Right ventricle myocardium superior (tissue), 1 donor: Measurements from ENCODE around the gene GAK. TPM values are rescaled to one million over a fixed set of nuclear protein-coding genes. Genes with fewer than 3 reads are reported as not detected.
A peak's percentile ranks its signal among the peaks of the same experiment; 100 is the strongest.
"Not testable (repeated sequence)": the region's sequence is repeated elsewhere in the genome, so short reads cannot be mapped to it uniquely, and the experiment has no call there.

Experiments used
- ATAC-seq: fragments of 200-7000 bp; cut with Tn5 transposase; one replicate; pipeline ENCODE4 v1.9.1; 2020; ENCODE audit warnings: mild to moderate bottlenecking; ENCODE audit not compliant: poor library complexity
- DNase-seq: peaks from one replicate; pipeline ENCODE4 v3.0.0-alpha.2; 2020
- intact Hi-C: fragments of 100-400 bp; cut with DNase I; formaldehyde crosslinking; loops from one replicate; pipeline ENCODE4 v1.11.2; 2022
- total RNA-seq: library from RNA; stranded (reverse); fragmentation: NEBNext Ultra II Directional; extraction: Animal tissue kit (Norgen Biotek cat#: 25700); gene quantifications from one replicate; pipeline ENCODE4 v1.2.1, GENCODE V29; 2021
- donor health status: DM: no; HTN: yes; CAD: no; lungs with severe emphysema.

The GAK gene
- total RNA-seq, 1 donor from 2014 or later: 27.9 TPM

DNA sequence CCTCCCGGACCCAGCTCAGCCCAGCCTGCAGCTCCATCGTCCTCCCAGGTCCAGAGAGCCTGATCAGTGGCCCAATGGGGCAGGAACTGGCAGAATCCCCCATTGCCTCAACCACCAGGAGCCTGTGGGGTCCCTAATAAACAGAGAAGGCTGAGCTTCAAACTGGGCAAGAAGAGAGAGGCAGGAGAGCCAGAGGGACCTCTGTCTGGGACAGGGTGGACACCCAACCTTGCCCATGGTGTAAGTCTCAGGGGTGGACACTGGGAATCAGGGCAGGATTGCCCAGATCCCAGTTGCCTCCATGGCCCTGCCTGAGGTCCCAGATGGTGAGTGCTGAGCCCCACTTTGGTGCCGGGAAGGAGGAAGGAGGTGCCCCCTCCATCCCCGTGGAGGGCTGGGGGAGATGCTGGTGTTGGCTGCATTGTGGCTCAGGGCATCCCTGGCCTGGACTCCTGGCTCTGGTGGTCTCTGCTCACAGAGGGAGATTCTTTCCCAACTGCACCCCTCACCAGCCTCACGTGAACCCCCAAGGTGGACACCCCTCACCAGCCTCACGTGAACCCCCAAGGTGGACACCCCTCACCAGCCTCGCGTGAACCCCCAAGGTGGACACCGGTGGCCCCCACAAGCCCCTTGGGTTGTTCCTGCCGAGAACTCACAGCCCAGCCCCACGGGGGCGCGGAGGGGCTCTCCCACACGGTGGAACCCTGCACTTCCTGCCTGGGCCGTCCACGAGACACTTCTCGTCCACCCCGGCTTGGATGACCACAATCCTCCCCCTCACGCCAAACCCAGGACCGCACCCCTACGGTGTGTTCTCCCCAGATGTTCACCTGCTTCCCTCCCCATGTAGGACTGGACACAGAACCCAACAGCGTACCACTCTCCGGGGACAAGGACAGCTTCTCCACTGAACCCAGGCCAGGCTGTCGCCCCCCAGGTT is 111.6 kb downstream of the GAK start:
- no peak for DNase-seq
- intact Hi-C loops: no loop called here
- ATAC-seq: no peak

DNA sequence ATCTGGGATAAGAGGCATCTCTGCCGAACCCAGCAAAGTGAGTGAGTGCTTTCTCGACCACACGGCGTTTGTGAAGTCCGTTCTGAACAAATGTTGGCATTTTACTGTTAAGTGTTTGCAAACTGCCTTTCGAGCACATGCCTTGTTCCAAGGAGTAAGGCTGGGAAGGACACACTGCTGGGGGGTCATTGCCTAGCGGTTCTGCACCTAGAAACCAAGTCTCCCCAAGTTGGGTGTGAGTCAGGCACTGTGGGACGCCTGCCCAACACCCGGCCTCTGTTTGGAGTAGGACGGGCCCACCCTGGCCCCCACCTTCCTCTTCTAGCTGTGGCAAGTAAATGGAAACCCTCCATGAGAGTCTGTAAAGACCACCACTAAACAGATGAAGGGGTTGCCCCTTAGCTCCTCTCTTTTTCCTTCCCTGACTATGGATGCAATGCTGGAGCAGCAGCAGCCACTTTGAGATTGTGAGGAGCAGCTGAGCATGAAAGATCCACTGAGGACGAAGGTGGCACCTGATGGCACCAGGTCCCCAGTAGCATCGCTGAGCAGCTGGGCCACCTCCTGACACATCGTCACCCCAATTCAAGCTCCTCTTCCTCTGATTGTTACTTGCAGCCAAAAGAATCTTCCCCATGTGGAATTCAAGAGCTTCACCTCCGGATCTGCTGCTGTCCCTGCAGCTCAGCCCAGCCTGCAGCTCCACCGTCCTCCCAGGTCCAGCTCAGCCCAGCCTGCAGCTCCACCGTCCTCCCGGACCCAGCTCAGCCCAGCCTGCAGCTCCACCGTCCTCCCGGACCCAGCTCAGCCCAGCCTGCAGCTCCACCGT is 112.5 kb downstream of the GAK start:
- intact Hi-C loops: no loop called here
- ATAC-seq: no peak

DNA sequence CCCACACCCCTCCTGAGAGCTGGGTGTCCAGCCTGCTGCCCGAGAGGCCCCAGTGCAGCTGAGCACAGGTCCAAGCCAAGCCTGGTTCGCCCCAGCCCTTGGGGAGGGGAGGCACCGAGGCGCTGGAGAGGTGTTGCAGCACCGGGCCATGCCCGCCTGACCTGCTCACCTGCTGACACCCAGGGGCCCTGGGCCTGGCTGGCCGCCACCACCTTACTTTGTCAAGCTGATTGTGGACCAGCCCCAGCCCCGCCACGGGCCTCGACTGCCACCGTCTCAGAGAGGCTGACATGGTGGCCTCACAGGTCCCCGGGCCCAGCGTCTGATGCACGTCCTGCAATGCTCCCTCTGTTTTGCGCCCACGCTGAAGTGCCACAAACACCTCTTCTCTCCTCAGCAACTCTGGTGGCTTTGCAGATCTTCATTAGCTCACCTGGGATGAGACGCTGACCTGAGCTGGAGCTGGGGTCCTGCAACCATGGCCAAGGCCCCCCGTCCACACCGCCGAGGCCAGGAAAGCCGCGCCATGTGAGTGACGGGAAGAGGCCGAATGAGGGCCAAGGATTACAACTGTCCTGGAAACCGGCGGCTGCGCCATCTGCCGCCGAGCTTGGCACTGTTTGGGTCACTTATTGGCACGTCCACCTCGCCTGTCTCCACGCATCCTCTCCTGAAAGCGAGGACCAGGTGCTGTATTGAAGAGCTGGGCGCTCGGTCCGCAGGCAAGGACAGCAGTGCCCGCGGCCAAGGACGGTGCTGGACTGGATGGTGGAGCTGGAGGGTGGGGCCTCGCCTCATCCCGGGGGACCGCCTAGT is 113.8 kb downstream of the GAK start:
- DNase-seq (no peak), ATAC-seq (no peak)
- intact Hi-C loops: no loop called here

More for the DNA sequence above, 112.5 kb downstream of the GAK start:
- no peak for DNase-seq

DNA sequence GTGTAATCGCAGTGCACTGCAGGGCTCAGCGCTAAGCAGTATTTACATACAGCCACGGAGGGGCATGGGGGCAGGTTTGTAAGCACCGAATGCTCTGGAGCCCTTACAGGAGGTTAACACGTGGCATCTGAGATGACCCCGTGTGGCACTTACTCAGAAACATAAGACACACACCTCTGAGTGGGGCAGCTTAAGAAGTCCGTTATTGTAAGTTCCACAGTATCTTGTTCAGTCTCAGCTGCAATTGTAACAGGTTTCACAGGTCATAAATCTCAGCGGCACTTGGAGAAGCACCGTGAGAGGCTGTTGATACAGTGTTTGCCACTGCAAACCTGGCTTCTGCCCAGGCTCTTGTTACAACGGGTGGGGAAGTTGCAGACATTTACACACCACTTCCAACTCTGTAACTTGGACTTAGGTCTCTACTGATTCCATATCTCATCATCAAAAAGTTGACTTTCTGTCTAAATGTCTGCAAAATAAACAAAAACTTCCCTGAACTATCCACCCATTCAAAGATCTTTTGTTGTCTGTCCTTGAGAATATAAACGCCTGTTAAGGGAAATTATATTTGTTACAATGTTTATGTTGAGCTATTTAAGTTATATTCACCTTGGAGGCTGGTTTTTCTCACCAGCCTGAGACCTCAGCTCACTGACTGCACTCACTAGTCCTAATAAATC is 116.5 kb downstream of the GAK start:
- ATAC-seq (no peak), DNase-seq (no peak)
- intact Hi-C loops: no loop called here

DNA sequence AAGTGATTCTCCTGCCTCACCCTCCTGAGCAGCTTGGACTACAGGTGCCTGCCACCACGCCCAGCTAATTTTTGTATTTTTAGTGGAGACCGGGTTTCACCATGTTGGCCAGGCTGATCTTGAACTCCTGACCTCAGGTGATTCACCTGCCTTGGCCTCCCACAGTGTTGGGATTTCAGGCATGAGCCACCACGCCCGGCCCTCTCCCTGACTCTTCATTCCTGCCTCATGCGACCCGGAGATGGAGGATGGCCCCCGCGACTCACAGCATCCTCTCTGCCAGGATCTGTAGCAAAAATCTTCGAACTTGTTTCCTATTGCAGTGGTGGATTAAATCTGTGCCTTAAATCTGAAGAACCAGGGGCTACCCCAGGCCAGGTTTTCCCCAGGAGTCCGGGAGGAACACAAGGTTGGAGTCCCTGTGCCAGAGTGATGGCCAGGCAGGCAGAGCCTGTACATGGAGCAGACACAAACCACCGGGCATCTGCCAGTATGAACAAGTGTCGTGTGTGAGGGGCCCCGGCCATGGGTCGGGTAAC is 117.7 kb downstream of the GAK start:
- intact Hi-C loops: no loop called here
- no peak for DNase-seq
- no peak for ATAC-seq

DNA sequence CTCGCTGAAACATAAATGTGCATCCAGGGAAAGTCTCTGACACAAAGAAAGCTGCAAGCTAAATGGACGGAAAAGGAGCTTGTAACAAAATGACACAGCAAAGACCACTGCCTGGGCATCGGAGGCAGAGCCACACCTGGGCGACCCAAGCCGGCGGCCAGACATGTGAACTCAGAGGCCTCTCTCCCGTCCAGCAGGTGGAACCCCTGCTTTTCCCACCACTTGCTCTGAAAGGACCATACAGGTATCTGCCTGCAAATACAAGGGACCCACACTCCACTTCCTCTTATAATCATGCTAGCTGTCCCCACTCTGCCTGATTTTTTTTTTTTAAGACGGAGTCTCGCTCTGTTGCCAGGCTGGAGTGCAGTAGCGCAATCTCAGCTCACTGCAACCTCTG is 118.2 kb downstream of the GAK start:
- ATAC-seq (no peak), DNase-seq (peak; percentile 32)
- intact Hi-C loops: no loop called here

DNA sequence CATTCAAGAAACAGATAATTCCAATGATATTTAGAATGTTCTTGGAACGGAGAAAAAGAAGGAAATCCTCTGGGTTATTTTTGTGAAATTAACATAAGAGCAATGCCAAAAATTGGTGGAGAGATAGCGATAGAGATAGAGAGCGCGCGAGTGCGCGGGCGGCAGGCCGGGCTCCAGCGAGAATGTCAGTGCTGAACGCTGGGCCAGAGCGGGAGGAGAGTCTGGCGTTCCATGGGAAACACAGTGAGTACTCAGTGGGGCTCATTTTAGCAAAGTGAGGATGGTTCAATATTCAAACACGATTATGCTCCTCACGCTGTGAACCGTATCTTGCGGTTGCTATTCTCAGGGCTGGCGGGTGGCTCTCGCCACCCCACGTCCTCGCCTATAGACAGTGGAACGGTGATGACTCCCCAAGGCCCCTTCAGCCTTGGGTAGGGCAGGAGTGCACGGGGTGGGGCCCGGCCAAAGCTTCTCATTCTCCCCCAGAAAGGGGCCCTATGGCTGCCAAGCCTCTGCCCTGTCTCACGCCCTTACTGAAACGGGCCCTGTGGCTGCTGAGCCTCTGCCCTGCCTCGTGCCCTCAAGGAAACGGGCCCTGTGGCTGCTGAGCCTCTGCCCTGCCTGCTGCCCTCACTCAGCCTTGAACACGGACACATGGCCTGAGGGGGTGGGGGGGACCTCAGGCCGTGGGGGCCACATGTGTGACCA is 123.1 kb downstream of the GAK start:
- intact Hi-C loops: no loop called here
- DNase-seq (peak; percentile 41), ATAC-seq (no peak)

DNA sequence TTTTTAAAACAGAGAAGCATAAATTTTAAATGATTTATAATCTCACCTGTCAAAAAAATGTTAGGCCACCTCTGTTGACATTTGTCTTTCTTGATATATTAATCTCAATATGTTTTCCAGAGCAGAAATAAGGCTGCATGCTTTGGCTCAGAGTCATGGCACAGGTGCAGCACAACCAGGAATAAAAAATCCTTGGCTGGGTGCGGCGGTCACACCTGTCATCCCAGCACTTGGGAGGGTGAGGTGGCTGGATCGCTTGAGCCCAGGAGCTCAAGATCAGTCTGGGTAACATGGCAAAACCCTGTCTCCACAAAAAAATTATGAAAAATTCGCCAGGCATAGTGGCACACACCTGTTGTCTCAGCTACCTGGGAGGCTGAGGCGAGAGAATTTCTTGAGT is 124.3 kb downstream of the GAK start:
- ATAC-seq: no peak
- intact Hi-C loops: no loop called here
- no peak for DNase-seq

DNA sequence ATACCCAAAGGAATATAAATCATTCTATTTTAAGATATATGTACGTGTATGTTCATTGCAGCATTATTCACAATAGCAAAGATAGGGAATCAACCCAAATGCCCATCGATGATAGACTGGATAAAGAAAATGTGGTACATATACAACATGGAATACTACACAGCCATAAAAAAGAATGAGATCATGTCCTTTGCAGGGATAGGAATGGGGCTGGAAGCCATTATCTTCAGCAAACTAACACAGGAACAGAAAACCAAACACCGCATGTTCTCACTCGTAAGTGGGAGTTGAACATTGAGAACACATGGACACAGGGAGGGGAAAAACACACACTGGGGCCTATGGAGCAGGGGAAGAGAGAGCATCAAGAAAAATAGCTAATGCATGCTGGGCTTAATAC is 125.1 kb downstream of the GAK start:
- intact Hi-C loops, DNase-seq, ATAC-seq: not testable (repeated sequence)

DNA sequence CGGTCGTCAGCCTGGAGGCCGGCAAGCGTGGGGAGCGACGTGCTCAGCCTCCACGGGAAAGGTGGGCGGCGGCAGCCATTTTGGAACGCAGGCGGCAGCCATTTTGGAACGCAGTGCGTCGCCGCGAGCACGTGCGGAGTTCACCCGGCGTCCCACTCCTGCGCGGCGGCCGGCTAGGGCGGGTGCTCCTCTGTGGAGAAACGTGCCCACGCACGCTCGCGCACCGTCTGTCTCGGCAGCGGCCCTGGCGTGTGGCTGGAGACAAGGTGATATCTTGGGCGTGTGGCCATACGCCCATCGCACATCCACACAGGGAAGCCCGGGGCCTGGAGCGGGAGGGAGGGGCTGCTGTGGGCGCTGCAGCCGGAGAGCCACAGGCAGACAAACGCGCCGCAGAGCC is 127.3 kb downstream of the GAK start:
- ATAC-seq (no peak), DNase-seq (peak; percentile 39)
- intact Hi-C loops: no loop called here

DNA sequence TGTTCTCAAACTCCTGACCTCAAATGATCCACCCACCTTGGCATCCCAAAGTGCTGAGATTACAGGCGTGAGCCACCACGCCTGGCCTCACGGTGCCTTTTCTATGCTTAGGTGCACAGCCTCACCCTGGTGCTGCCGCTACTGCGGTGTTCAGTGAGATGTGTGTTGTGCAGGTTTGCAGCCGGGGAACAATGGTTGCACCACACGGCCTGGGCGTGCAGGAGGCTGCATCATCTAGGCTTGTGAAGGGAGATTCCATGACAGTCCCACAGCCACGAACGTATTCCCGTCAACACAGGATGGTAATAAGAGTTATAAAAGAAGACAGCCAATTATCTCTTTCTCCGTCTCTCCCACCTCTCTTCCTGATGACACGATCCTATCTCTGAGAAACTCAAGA is 128.2 kb downstream of the GAK start:
- peak; percentile 20 for DNase-seq
- ATAC-seq: no peak
- intact Hi-C loops: no loop called here

DNA sequence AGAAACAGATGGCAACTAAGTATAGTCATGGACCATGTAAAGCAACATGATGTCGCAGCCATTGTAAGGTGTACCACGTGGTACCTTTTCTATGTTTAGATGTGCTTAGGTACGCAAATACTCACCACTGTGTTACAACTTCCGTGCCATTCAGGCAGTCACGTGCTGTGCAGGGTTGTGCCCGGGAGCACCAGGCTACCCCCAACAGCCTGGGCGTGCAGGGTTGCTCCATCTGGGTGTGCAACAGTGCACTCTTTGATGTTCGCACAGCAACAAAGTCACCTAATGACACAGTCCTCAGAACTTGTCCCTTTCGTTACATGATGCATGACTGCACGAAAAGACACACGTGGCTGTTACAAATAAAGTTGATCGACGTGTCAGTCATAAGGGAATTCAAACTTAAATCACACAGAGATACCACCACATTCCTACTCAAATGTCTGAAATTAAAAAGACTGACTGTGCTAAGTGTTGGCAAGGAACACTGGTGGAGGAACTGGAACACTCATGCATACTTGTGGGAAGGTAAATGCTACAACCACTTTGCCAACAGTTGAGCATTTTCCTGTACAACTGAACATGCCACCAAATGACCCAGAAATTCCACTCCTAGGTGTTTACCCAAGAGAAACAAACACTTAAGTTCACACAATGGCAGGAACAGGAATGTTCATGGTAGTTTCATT is 130.5 kb downstream of the GAK start:
- no peak for ATAC-seq
- no peak for DNase-seq
- intact Hi-C loops: no loop called here

Other genes with a start within 250 kb of the GAK start
- gene SLC49A3, start 243.2 kb downstream of the GAK start, total RNA-seq: 14.6 TPM
- gene PCGF3, start 226.5 kb downstream of the GAK start, total RNA-seq: 20.8 TPM
- gene CPLX1, start 106.2 kb downstream of the GAK start, total RNA-seq: 4.3 TPM
- 14.9 TPM for gene TMEM175, start 144 bp upstream of the GAK start, total RNA-seq
- 3.3 TPM for gene DGKQ, start 41.3 kb upstream of the GAK start, total RNA-seq
- 8.4 TPM for gene IDUA, start 54.7 kb upstream of the GAK start, total RNA-seq
- gene SLC26A1, start 61.1 kb upstream of the GAK start, total RNA-seq: 0.19 TPM
- 22.2 TPM for gene FGFRL1, start 79.3 kb upstream of the GAK start, total RNA-seq
- gene RNF212, start 181.2 kb upstream of the GAK start, total RNA-seq: 0.30 TPM
- gene SPON2, start 240.3 kb upstream of the GAK start, total RNA-seq: 15.6 TPM